T-helper 17 cell (primary cell): ENCODE data around the gene CCDC138. TPM values are rescaled to one million over a fixed set of nuclear protein-coding genes. Genes with fewer than 3 reads are reported as not detected.

Experiments
- ATAC-seq: fragments of 150-1000 bp; cut with Tn5 transposase; 2 replicates; pipeline ENCODE4 v1.10.0; 2021; ENCODE audit warnings: mild to moderate bottlenecking, moderate library complexity
- DNase-seq, 3 donors: peaks; one replicate each; pipeline versions ENCODE4 v3.0.0 to v3.0.0-alpha.2; 2020 to 2021
- H3K9me3 ChIP-seq: one replicate; pipeline ENCODE4 v1.7.0; 2013; ENCODE audit warnings: low read length, mild to moderate bottlenecking; ENCODE audit not compliant: control insufficient read depth, poor library complexity, severe bottlenecking
- H3K27ac Mint-ChIP-seq: one replicate; pipeline ENCODE4 v1.8.0; 2022; ENCODE audit warnings: mild to moderate bottlenecking, moderate library complexity, mixed read lengths
- H3K27me3 Mint-ChIP-seq: one replicate; pipeline ENCODE4 v1.8.0; 2022; ENCODE audit warnings: mixed read lengths
- H3K36me3 Mint-ChIP-seq: one replicate; pipeline ENCODE4 v1.8.0; 2022; ENCODE audit warnings: low read depth, mixed read lengths
- H3K4me1 Mint-ChIP-seq: one replicate; pipeline ENCODE4 v1.8.0; 2022; ENCODE audit warnings: mild to moderate bottlenecking, mixed read lengths
- H3K4me3 Mint-ChIP-seq: one replicate; pipeline ENCODE4 v1.8.0; 2022; ENCODE audit warnings: mild to moderate bottlenecking, moderate library complexity, mixed read lengths
- total RNA-seq, 4 donors: library from RNA in 2 of 4; stranded (reverse) in 2 of 4; gene quantifications; one replicate each; pipeline ENCODE4 v1.2.3 and lab custom pipeline; 2022 to 2026

The CCDC138 gene
- total RNA-seq, 2 donors from 2014 or later: 2.2 to 4.1 TPM

DNA sequence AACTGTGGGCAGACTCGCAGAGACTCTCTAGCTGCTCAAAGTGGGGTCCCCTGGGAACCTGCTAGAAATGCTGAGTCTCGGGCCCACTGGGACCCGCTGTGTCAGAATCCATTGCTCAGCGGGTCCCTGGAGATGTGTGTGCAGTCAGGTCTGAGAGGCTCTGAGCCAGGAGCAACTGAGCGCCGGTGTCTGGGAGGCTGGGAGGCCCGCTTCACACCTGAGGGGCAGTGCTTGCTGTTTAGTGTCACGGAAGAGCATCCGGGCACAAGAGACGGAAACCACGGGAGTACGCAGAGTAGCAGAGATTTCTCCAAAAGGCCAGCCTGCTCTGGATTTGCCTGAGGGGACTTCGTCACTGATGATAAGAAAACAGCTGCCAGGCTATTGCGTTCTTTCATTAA, 132.4 kb downstream of the CCDC138 start:
- ATAC-seq: no peak
- Mint-ChIP-seq H3K27ac (no peak overlapping the region), H3K36me3 (no peaks in the 10 kb centered on the region)

DNA sequence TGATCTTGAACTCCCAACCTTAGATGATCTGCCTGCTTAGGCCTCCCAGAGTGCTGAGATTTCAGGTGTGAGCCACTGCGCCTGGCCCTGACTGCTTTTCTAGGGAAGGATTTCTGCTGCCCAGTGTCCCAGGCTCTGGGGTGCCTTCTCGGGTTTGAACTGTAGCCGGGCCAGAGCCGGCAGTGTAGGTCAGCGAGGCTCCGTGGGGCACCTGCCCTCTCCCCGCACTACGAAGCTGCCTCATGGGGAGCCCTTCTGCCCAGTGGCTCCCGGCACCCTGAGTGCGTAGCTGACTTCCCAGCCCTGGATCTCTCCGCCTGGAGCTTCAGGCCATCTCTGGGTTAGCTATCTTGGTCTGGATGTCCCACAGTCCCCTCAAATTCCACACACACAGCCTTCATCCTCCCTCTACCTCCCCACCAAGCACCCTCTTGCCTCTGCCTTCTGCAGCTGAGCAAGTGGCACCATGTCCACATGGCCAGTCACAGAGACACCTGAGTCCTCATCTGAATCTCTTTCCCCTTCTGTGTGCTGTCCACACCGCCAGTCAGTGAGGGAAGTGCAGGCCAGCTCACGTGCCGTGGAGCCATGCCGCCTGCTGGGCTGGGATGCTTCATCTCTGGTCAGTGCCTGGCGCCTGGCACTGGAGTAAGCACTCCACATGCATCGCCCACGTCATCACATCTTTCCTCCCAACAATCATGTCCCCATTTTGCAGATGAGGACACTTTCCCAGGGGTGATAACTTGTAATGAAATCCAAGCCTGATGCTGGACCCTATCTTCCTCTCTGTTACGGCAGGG, 133.2 kb downstream of the CCDC138 start:
- Mint-ChIP-seq H3K4me1 (peaks cover 5% of the 10 kb centered on the region), H3K36me3 (no peaks in the 10 kb centered on the region), H3K4me3 (no peak overlapping the region), H3K27ac (no peak overlapping the region), H3K27me3 (peaks cover 7% of the 10 kb centered on the region)
- ATAC-seq (no peak), DNase-seq (no peak)
- H3K9me3 ChIP-seq: no peaks in the 10 kb centered on the region

More for the DNA sequence above, 132.4 kb downstream of the CCDC138 start:
- H3K9me3 ChIP-seq: no peaks in the 10 kb centered on the region
- no peak for DNase-seq
- H3K4me1 Mint-ChIP-seq: peaks cover 5% of the 10 kb centered on the region
- no peak overlapping the region for H3K4me3 Mint-ChIP-seq
- H3K27me3 Mint-ChIP-seq: peaks cover 5% of the 10 kb centered on the region

DNA sequence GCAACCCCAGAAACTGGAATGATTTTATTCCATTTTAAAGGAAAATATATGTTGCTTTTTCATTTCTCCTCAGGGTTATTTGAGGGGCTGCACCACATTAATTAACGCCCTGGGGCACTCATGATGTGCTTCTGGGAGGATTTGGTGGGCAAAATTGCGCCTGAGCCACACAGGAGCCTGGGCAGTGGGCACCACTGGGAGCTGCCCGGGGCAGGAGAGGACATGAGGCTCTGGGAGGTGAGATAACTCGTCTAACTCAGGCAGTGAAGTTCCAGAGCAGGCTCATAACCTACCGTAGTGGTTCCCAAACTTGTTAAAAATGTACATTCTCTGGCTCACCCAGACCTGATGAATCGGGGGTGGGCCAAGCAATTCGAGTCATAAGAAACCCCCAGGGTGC, 134.1 kb downstream of the CCDC138 start:
- H3K4me3 Mint-ChIP-seq: no peak overlapping the region
- H3K36me3 Mint-ChIP-seq: no peaks in the 10 kb centered on the region
- peaks cover 5% of the 10 kb centered on the region for H3K4me1 Mint-ChIP-seq
- no peak for ATAC-seq
- no peak for DNase-seq
- no peak overlapping the region for H3K27ac Mint-ChIP-seq
- H3K27me3 Mint-ChIP-seq: peaks cover 11% of the 10 kb centered on the region
- H3K9me3 ChIP-seq: no peaks in the 10 kb centered on the region

DNA sequence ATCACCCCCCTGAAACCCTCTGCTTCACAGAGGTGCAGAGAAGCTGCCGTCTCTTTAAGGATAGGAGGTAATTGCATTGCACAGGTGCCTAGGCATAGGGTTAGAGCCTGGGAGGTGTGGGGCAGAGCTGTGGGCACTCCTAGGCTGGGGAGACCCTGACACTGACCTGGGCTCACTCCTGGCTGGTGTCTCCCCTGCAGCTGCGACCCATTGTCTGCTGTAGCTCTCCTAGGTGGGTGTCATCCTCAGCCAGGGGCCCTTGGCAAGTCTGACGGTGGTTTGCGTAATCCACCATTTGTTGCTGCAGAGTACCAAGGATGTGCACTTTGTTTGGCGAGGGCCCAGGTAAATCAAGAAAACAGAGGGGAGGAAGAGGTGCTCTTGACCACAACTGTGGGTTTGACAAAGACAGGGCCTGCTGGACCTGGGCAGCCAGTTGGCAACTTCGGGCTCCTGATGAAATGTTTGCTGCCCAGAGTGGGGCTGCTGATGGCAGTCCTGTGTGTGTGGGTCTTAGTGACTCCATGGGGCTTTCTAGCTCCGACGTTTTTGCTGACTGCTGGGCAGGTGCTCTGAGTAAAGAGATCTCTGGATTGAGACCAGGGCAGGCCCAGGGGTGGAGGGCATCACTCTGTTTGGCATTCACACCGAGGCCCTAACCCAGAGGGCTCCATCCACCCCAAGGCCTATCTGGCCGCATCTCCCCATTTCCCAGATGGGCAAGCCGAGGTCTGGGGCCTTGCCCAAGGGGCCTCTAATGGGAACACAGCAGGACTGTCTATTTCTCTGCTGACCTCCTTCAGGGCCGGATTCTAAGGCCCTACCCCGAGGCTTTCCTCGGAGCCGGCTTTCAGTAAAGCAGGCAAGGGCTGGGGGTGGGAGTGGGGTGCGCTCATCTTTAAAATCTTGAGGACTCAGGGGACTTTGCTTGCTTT, 134.8 kb downstream of the CCDC138 start:
- peaks cover 5% of the 10 kb centered on the region for H3K4me1 Mint-ChIP-seq
- ATAC-seq (no peak), DNase-seq (no peak)
- peaks cover 11% of the 10 kb centered on the region for H3K27me3 Mint-ChIP-seq
- H3K9me3 ChIP-seq: no peaks in the 10 kb centered on the region
- no peaks in the 10 kb centered on the region for H3K36me3 Mint-ChIP-seq
- H3K27ac Mint-ChIP-seq: no peak overlapping the region
- H3K4me3 Mint-ChIP-seq: no peak overlapping the region

DNA sequence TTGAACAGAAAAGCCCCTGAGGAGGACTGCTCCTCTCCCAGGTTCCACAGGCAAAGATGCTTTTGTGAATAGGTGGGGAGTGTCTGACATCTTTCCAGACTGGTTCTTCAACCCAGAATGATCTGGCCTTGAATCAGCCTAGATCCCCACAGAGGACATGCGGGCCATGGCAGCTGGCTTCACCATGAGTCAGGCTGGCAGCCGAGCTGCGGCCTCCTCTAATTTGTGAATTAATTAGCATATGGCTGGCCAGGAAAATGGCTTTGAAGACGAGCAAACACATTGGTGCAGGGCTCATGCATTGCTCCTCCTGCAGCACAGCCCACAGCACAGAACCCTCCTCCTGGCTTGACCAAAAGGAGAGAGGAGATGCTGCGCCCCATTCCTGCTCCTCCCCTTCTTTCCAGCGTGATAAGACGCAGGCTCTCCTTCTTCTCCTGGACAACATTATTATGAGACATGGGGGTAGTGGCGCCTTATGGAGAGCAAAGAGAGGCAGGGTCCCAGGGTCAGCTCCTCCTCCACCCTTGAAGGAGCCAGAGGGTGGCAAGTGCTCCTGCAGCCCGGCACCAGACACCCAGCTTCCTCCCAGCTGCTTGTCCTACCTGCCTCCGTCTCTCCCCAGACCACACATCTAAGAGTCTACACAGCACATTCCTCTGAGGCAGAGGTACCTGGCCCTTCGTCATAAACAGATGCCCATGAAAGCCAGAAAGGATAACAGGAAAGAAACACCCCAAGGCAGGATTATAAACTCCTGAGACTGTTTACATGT, 135.8 kb downstream of the CCDC138 start:
- no peak for ATAC-seq
- H3K9me3 ChIP-seq: no peaks in the 10 kb centered on the region
- Mint-ChIP-seq H3K4me3 (no peak overlapping the region), H3K27me3 (peaks cover 11% of the 10 kb centered on the region), H3K27ac (no peak overlapping the region), H3K36me3 (no peaks in the 10 kb centered on the region), H3K4me1 (peaks cover 5% of the 10 kb centered on the region)
- no peak for DNase-seq

DNA sequence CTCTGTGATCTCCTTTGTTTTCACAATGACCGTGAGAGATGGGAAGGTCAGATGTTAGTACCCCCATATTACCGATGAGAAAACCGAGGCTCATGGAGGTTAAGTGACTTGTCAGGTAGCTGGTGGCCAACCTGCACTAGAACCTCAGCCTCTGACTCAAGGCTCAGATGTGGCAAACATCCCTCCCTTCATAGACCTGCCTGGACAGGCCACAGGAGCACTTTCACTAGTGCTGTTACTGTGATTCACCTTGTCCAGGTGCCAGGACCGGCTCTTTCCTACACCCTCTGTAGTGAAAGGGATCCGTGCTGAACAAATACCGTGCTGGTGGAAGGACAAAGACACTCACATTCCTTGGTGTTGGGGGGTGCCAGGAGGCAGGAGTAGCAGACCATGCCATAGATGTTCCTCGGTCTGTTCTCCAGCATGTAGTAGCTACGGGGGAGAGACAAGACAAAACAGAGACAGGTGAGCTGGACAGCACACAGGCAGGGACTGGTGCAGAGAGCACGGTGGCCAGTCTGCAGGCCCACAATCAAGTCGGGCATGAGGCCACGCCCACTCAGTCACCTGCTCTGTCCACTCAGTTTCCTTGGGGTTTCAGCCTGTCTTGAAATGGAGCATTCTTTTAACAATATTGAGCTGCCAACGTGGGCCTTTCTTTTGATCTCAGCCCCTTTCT, 136.6 kb downstream of the CCDC138 start:
- Mint-ChIP-seq H3K27me3 (peaks cover 15% of the 10 kb centered on the region), H3K36me3 (no peaks in the 10 kb centered on the region), H3K27ac (no peak overlapping the region), H3K4me1 (peaks cover 4% of the 10 kb centered on the region), H3K4me3 (no peak overlapping the region)
- H3K9me3 ChIP-seq: no peaks in the 10 kb centered on the region
- ATAC-seq (no peak), DNase-seq (no peak)

DNA sequence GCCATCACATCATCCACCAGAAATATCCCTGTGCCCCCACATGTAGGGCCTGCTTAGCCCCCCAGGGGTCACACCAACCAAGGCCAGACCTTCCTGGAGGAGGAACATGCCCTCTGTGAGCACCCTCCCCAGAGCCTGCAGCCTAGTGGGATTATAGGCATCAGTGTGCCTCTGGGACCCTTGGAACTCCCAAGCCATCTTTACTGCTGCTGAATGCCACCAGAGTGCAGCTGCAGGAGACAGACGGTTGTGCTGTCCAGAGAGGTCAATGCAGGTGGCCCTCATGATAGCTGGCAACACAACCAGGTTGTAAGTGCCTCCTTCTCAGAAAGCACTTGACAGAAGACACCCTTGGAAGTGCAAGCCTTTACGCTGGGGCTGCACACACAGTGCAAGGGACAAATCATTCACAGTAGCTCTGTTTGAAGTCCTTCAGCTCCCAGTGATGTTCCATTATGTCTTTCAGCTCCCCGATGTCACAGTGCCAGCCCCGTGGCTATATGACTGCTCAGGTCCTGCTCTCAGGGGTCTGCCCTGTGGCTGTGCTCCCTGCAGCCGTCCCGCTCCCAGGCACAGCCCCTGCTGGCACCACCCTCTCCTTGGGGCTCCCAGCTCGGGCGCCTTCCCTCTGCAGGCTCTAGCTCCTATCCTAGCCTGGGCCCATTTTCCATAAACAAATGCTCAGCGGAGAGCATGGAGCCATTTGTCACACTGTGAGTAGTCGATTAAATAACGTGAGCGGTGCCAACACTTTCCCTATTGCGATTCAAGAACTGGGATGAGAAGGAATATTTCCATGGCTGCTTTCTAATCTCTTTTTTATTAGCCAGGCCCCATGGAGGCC, 137.4 kb downstream of the CCDC138 start:
- H3K36me3 Mint-ChIP-seq: peaks cover 2% of the 10 kb centered on the region
- DNase-seq: no peak
- H3K4me3 Mint-ChIP-seq: no peak overlapping the region
- no peak overlapping the region for H3K27ac Mint-ChIP-seq
- H3K27me3 Mint-ChIP-seq: peaks cover 20% of the 10 kb centered on the region
- no peaks in the 10 kb centered on the region for H3K9me3 ChIP-seq
- H3K4me1 Mint-ChIP-seq: peaks cover 8% of the 10 kb centered on the region
- ATAC-seq: no peak

DNA sequence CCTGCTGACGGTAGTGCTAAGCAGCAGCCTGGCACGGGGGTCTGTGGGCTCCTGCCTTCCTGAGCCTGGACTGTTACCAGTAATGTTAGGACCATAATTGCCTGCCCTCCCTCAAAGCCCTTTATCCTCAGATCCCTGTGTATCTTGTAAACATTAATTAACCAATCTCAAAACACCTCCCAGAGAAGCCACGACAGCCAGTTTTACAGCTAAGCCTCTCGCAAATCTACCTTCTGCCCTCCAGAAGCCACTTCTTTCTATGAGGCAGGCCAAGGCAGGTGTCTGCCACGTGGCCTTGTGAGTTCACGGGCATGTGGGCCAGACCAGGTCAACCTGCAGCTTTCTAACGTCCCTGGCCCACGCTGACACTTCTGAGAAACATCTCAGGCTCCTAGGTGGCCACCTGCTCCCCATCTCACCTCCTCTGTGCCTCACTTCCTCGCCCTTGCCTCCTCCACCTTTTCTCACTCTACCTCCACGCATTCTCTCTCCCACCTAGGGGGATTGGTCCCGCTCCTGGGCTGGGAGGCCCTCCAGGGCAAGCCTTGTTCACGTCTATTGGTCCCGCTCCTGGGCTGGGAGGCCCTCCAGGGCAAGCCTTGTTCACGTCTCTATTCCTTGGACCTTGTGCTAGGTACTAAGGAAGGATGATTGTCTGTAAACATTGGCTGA, 138.1 kb downstream of the CCDC138 start:
- Mint-ChIP-seq H3K27ac (no peak overlapping the region), H3K27me3 (peaks cover 20% of the 10 kb centered on the region), H3K4me3 (no peak overlapping the region), H3K4me1 (peaks cover 8% of the 10 kb centered on the region), H3K36me3 (peaks cover 2% of the 10 kb centered on the region)
- DNase-seq (no peak), ATAC-seq (no peak)
- H3K9me3 ChIP-seq: no peaks in the 10 kb centered on the region

DNA sequence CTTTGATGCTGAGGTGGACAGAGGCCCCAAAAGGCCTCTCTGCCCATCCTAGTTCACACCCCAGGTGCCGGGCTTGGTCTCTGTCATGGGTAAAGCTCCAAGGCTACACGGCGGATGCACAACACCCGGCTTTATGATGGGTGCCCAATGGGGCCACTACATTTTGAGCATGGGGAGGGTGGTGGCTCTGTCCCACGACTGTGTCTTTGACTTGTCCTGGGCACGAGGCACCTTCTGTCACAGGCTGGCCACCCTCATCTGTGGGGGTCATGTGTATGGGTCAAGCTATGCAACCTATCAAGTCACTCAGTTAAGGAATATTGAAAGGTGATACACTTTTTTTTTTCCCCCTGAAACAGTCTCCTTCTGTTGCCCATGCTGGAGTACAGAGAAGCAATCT, 138.7 kb downstream of the CCDC138 start:
- no peaks in the 10 kb centered on the region for H3K9me3 ChIP-seq
- H3K27ac Mint-ChIP-seq: no peak overlapping the region
- ATAC-seq (no peak), DNase-seq (no peak)
- peaks cover 16% of the 10 kb centered on the region for H3K27me3 Mint-ChIP-seq
- peaks cover 2% of the 10 kb centered on the region for H3K36me3 Mint-ChIP-seq
- H3K4me1 Mint-ChIP-seq: peaks cover 8% of the 10 kb centered on the region
- no peak overlapping the region for H3K4me3 Mint-ChIP-seq

DNA sequence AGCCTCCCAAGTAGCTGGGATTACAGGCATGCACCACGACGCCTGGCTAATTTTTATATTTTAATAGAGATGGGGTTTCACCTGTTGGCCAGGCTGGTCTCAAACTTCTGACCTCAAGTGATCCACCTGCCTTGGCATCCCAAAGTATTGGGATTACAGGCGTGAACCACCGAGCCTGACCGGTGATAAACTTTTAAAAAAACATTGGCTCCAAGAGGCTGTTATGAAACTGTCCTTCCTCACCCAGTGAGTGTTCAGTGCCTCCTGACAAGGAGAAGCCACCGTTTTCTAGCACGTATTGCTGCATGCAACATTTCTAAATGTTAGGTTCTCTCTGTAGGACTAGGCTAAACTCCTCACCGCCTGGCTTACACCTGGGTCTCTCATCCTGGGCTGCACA, 139.2 kb downstream of the CCDC138 start:
- no peak overlapping the region for H3K27ac Mint-ChIP-seq
- ATAC-seq (no peak), DNase-seq (no peak)
- H3K27me3 Mint-ChIP-seq: peaks cover 15% of the 10 kb centered on the region
- H3K4me1 Mint-ChIP-seq: peaks cover 8% of the 10 kb centered on the region
- peaks cover 2% of the 10 kb centered on the region for H3K36me3 Mint-ChIP-seq
- no peaks in the 10 kb centered on the region for H3K9me3 ChIP-seq
- H3K4me3 Mint-ChIP-seq: no peak overlapping the region
